Stimulated activated CD8-positive, alpha-beta memory T cell treated with anti-CD3 and anti-CD28 coated beads, Interleukin-15, amount 100 ng/mL, for 48 hours (primary cell): ENCODE results near the gene CD8A.
"Not testable (repeated sequence)": the region's sequence is repeated elsewhere in the genome, so short reads cannot be mapped to it uniquely, and the experiment has no call there.

Experiments used
- DNase-seq, 2 donors: peaks; one replicate each; pipeline ENCODE4 v3.0.0-alpha.2; 2020; ENCODE audit warnings: low read depth in 2 of 2

CD8A gene

GRCh38 chr2:86790676-86791572, at the start of gene CD8A:
CD8A (minus strand) TSS chr2:86790913; CDS start chr2:86790825, 88 bp downstream.
- DNase-seq, result peak; percentile 71 to 73

- DNase-seq, result not testable (repeated sequence)
Observed at GRCh38 chr2:86839871-86840548, 49.3 kb upstream of the CD8A start.

- not testable (repeated sequence) for DNase-seq
Observed at GRCh38 chr2:86839455-86839854, 48.7 kb upstream of the CD8A start.

GRCh38 chr2:86837714-86838113, 47.0 kb upstream of the CD8A start:
- not testable (repeated sequence) for DNase-seq

- DNase-seq, result peak; percentile 56 to 67
Observed at GRCh38 chr2:86836915-86837695, 46.4 kb upstream of the CD8A start.

- DNase-seq, result not testable (repeated sequence)
Observed at GRCh38 chr2:86835548-86835889, 44.8 kb upstream of the CD8A start.

GRCh38 chr2:86833315-86833714, 42.6 kb upstream of the CD8A start:
- no peak for DNase-seq

GRCh38 chr2:86832334-86833096, 41.8 kb upstream of the CD8A start:
- no peak for DNase-seq

- no peak for DNase-seq
Observed at GRCh38 chr2:86831537-86831936, 40.8 kb upstream of the CD8A start.

- no peak for DNase-seq
Observed at GRCh38 chr2:86826951-86827350, 36.2 kb upstream of the CD8A start.

- DNase-seq, result peak in 1 of 2 donors; percentile 69
Observed at GRCh38 chr2:86825693-86826381, 35.1 kb upstream of the CD8A start.

GRCh38 chr2:86825036-86825692, 34.5 kb upstream of the CD8A start:
- DNase-seq, result no peak

GRCh38 chr2:86822668-86823345, 32.1 kb upstream of the CD8A start:
- no peak for DNase-seq

GRCh38 chr2:86821842-86822241, 31.1 kb upstream of the CD8A start:
- DNase-seq, result no peak

- no peak for DNase-seq
Observed at GRCh38 chr2:86821306-86821705, 30.6 kb upstream of the CD8A start.

- no peak for DNase-seq
Observed at GRCh38 chr2:86818957-86819356, 28.2 kb upstream of the CD8A start.

- no peak for DNase-seq
Observed at GRCh38 chr2:86818114-86818801, 27.5 kb upstream of the CD8A start.

GRCh38 chr2:86815611-86816010, 24.9 kb upstream of the CD8A start:
- DNase-seq, result no peak

GRCh38 chr2:86809481-86810121, 18.9 kb upstream of the CD8A start:
- DNase-seq, result no peak
